H1 (cell line): Measurements from ENCODE around the gene C21orf58. TPM values are rescaled to one million over a fixed set of nuclear protein-coding genes. Genes with fewer than 3 reads are reported as not detected.

Source experiments
- CTCF ChIA-PET: fragments of 300-600 bp; sonication (Branson Sonifier 250); formaldehyde crosslinking; loops from one replicate; lab custom pipeline; 2021; ENCODE audit not compliant: partially characterized antibody; lab: Charles Lee
- POLR2A ChIA-PET: fragments of 300-600 bp; sonication (Branson Sonifier 250); formaldehyde crosslinking; loops from one replicate; lab custom pipeline; 2021; ENCODE audit warnings: inconsistent platforms; ENCODE audit not compliant: partially characterized antibody; lab: Charles Lee
- DNase-seq, 2 experiments: peaks; one replicate each; pipeline versions ENCODE4 v3.0.0 to v3.0.0-alpha.2; 2010 to 2022; ENCODE audit warnings: low spot score in 2 of 2, low read depth in 1 of 2, mixed read lengths in 1 of 2
- FAIRE-seq: peaks from 2 replicates; lab custom pipeline; 2011; peaks lifted over from hg19 to GRCh38; lab: Jason Lieb, UNC
- H2AFZ ChIP-seq: 2 replicates; pipeline ENCODE4 v1.8.1; 2012; ENCODE audit warnings: low read length, inconsistent platforms
- H2AK5ac ChIP-seq: 2 replicates; pipeline ENCODE4 v1.6.1; 2013; ENCODE audit warnings: low read depth, low read length
- H2BK120ac ChIP-seq: replicated peaks from 2 replicates; pipeline ENCODE3; 2013; ENCODE audit warnings: low read depth, low read length, inconsistent platforms
- H2BK12ac ChIP-seq: 2 replicates; pipeline ENCODE4 v1.6.1; 2013; ENCODE audit warnings: low read depth, low read length
- H2BK15ac ChIP-seq: 2 replicates; pipeline ENCODE4 v1.6.1; 2013; ENCODE audit warnings: low read length
- H2BK20ac ChIP-seq: 2 replicates; pipeline ENCODE4 v1.6.1; 2013; ENCODE audit warnings: low read length
- H2BK5ac ChIP-seq: 2 replicates; pipeline ENCODE4 v1.6.1; 2013; ENCODE audit warnings: low read depth, low read length
- H3K14ac ChIP-seq: 2 replicates; pipeline ENCODE4 v1.6.1; 2013; ENCODE audit warnings: inconsistent platforms; ENCODE audit not compliant: insufficient read length
- H3K18ac ChIP-seq: 2 replicates; pipeline ENCODE4 v1.6.1; 2013; ENCODE audit warnings: low read length; ENCODE audit errors: extremely low read depth
- H3K23ac ChIP-seq: 2 replicates; pipeline ENCODE4 v1.6.1; 2013; ENCODE audit warnings: inconsistent platforms; ENCODE audit not compliant: insufficient read length
- H3K23me2 ChIP-seq: 2 replicates; pipeline ENCODE4 v1.6.1; 2013; ENCODE audit warnings: low read depth, low read length
- H3K27ac ChIP-seq: 2 replicates; pipeline ENCODE4 v1.6.1; 2011; ENCODE audit warnings: low read depth, low read length, inconsistent platforms
- H3K27me3 ChIP-seq, 4 experiments: replicated peaks in 1 of 4; 1 replicate in 1 of 4; 2 replicates in 3 of 4; pipeline versions ENCODE4 v1.6.1 to v1.8.1; 2011 to 2013; ENCODE audit warnings: low read length in 3 of 4, mild to moderate bottlenecking in 3 of 4, inconsistent platforms in 2 of 4, mixed read lengths in 2 of 4, moderate library complexity in 1 of 4; ENCODE audit not compliant: control insufficient read depth in 3 of 4, insufficient read depth in 3 of 4; ENCODE audit errors: extremely low read depth in 1 of 4
- H3K36me3 ChIP-seq, 4 experiments: 2 replicates each; pipeline versions ENCODE4 v1.6.1 to v1.8.1; 2011 to 2013; ENCODE audit warnings: mild to moderate bottlenecking in 4 of 4, low read length in 3 of 4, moderate library complexity in 2 of 4, control low read depth in 1 of 4, inconsistent platforms in 1 of 4; ENCODE audit not compliant: insufficient read depth in 4 of 4, control insufficient read depth in 2 of 4
- H3K4ac ChIP-seq: replicated peaks from 2 replicates; pipeline ENCODE3; 2013; ENCODE audit warnings: low read length, low read depth, mixed read lengths, inconsistent platforms; ENCODE audit not compliant: insufficient read length
- H3K4me1 ChIP-seq, 4 experiments: replicated peaks in 1 of 4; 1 replicate in 1 of 4; 2 replicates in 3 of 4; pipeline versions ENCODE4 v1.6.1 to v1.8.1; 2011 to 2013; ENCODE audit warnings: low read length in 3 of 4, inconsistent platforms in 2 of 4, mixed read lengths in 1 of 4; ENCODE audit not compliant: insufficient read depth in 4 of 4, control insufficient read depth in 3 of 4
- H3K4me2 ChIP-seq, 2 experiments: 2 replicates each; pipeline versions ENCODE4 v1.6.1 to v1.8.1; 2011 to 2013; ENCODE audit warnings: low read depth in 2 of 2, low read length in 2 of 2, control low read depth in 1 of 2, inconsistent platforms in 1 of 2, mild to moderate bottlenecking in 1 of 2; ENCODE audit not compliant: insufficient read depth in 1 of 2
- H3K4me3 ChIP-seq, 4 experiments: fragments of 200-600, 300-600 bp in 1 of 4; sonication (generic), shearing (Covaris generic), sonication (Bioruptor Twin) in 1 of 4; 2 replicates each; pipeline versions ENCODE4 v1.5.1 to v1.8.1; 2011 to 2016; ENCODE audit warnings: low read length in 4 of 4, low read depth in 3 of 4, control low read depth in 2 of 4, inconsistent platforms in 2 of 4, mild to moderate bottlenecking in 2 of 4, mixed read lengths in 1 of 4, moderate library complexity in 1 of 4; ENCODE audit not compliant: insufficient read depth in 2 of 4; ENCODE audit errors: extremely low read depth in 1 of 4
- H3K56ac ChIP-seq: replicated peaks from 2 replicates; pipeline ENCODE3; 2013; ENCODE audit warnings: low read depth, mild to moderate bottlenecking, mixed read lengths, low read length, inconsistent platforms; ENCODE audit not compliant: insufficient read length
- H3K79me1 ChIP-seq: 2 replicates; pipeline ENCODE4 v1.6.1; 2013; ENCODE audit warnings: low read depth, low read length, control low read depth
- H3K79me2 ChIP-seq, 2 experiments: 2 replicates each; pipeline versions ENCODE4 v1.6.1 to v1.8.1; 2012 to 2013; ENCODE audit warnings: low read length in 2 of 2, mild to moderate bottlenecking in 2 of 2, inconsistent platforms in 1 of 2; ENCODE audit not compliant: insufficient read depth in 2 of 2, control insufficient read depth in 1 of 2
- H3K9ac ChIP-seq, 4 experiments: replicated peaks in 1 of 4; 1 replicate in 1 of 4; 2 replicates in 3 of 4; pipeline versions ENCODE4 v1.6.1 to v1.8.1; 2011 to 2013; ENCODE audit warnings: low read depth in 3 of 4, low read length in 3 of 4, control low read depth in 2 of 4, mild to moderate bottlenecking in 2 of 4, moderate library complexity in 2 of 4, inconsistent platforms in 1 of 4; ENCODE audit errors: extremely low read depth in 1 of 4
- H3K9me3 ChIP-seq, 2 experiments: 2 replicates each; pipeline versions ENCODE4 v1.6.1 to v1.8.1; 2012 to 2013; ENCODE audit warnings: mild to moderate bottlenecking in 2 of 2, moderate library complexity in 2 of 2, control low read depth in 1 of 2, inconsistent platforms in 1 of 2, low read depth in 1 of 2, low read length in 1 of 2, mixed read lengths in 1 of 2; ENCODE audit not compliant: insufficient read depth in 2 of 2
- H4K20me1 ChIP-seq, 2 experiments: replicated peaks in 1 of 2; 2 replicates each; pipeline versions ENCODE3 to v1.8.1; 2011 to 2013; ENCODE audit warnings: inconsistent platforms in 2 of 2, low read length in 2 of 2, mild to moderate bottlenecking in 1 of 2; ENCODE audit not compliant: insufficient read depth in 2 of 2, control insufficient read depth in 1 of 2
- H4K5ac ChIP-seq: 2 replicates; pipeline ENCODE4 v1.6.1; 2013; ENCODE audit warnings: low read length, low read depth, mixed read lengths, inconsistent platforms; ENCODE audit not compliant: insufficient read length
- H4K8ac ChIP-seq: 2 replicates; pipeline ENCODE4 v1.8.0; 2013; ENCODE audit warnings: mild to moderate bottlenecking, moderate library complexity, low read length, inconsistent platforms; ENCODE audit not compliant: insufficient read depth; ENCODE audit errors: extremely low read depth
- H4K91ac ChIP-seq: replicated peaks from 2 replicates; pipeline ENCODE3; 2013; ENCODE audit warnings: low read length, mixed read lengths, inconsistent platforms; ENCODE audit not compliant: insufficient read length
- CBX5 ChIP-seq: fragments of 300-800, 300-1000 bp; sonication (generic); IDR thresholded peaks from 2 replicates; pipeline ENCODE4 v1.7.1; 2016; ENCODE audit warnings: antibody characterized with exemption, low read length, low read depth
- CHD1 ChIP-seq: IDR thresholded peaks from 2 replicates; pipeline ENCODE4 v1.6.1; 2012; ENCODE audit warnings: low read depth, low read length, improper control_type of control experiment
- E2F6 ChIP-seq: IDR thresholded peaks from 2 replicates; pipeline ENCODE4 v1.6.1; 2012; ENCODE audit warnings: inconsistent platforms
- HDAC2 ChIP-seq, 2 experiments: fragments of 300-600 bp in 1 of 2; sonication (generic) in 1 of 2; IDR thresholded peaks; 2 replicates each; pipeline ENCODE4 v1.6.1; 2011 to 2012; ENCODE audit warnings: low read depth in 2 of 2, low read length in 2 of 2, mild to moderate bottlenecking in 2 of 2, moderate library complexity in 2 of 2, borderline replicate concordance in 1 of 2, inconsistent platforms in 1 of 2
- HDAC6 ChIP-seq: IDR thresholded peaks from one replicate; pipeline ENCODE4 v1.7.1; 2012; ENCODE audit warnings: low read depth, mild to moderate bottlenecking, inconsistent platforms, low read length, moderate library complexity
- JUN ChIP-seq: IDR thresholded peaks from 2 replicates; pipeline ENCODE4 v1.6.1; 2011; ENCODE audit warnings: low read depth, mild to moderate bottlenecking, improper control_type of control experiment, low read length
- NANOG ChIP-seq: IDR thresholded peaks from 2 replicates; pipeline ENCODE4 v1.6.1; 2011; ENCODE audit warnings: low read length, low read depth, mild to moderate bottlenecking, inconsistent platforms; ENCODE audit not compliant: insufficient read depth, poor library complexity, severe bottlenecking
- POLR2A ChIP-seq, 2 experiments: IDR thresholded peaks; 1 replicate in 1 of 2; 2 replicates in 1 of 2; pipeline ENCODE4 v1.6.1; 2011; ENCODE audit warnings: low read depth in 2 of 2, low read length in 2 of 2, mild to moderate bottlenecking in 2 of 2; ENCODE audit errors: control extremely low read depth in 1 of 2
- SIN3A ChIP-seq, 2 experiments: IDR thresholded peaks in 1 of 2; conservative IDR thresholded peaks in 1 of 2; 2 replicates each; pipeline ENCODE4 v1.6.1; 2011 to 2012; ENCODE audit warnings: low read length in 2 of 2, improper control_type of control experiment in 1 of 2, low read depth in 1 of 2, mild to moderate bottlenecking in 1 of 2
- SIRT6 ChIP-seq: IDR thresholded peaks from one replicate; pipeline ENCODE4 v1.7.1; 2012; ENCODE audit warnings: low read length, inconsistent platforms
- TEAD4 ChIP-seq: IDR thresholded peaks from 2 replicates; pipeline ENCODE4 v1.6.1; 2012; ENCODE audit warnings: low read depth, low read length, inconsistent platforms, mixed read lengths
- WGBS, 2 experiments: shearing (Covaris generic) in 1 of 2; methylation state at CpG; one replicate each; pipeline versions ENCODE4 v1.1.6 to v1.1.7; 2013 to 2015; ENCODE audit warnings: low lambda C conversion rate in 2 of 2, mixed read lengths in 2 of 2, inconsistent platforms in 1 of 2, low coverage in 1 of 2, missing lambda C conversion rate in 1 of 2; ENCODE audit not compliant: insufficient replicate concordance in 2 of 2, insufficient coverage in 1 of 2, insufficient read length in 1 of 2; ENCODE audit errors: extremely low coverage in 1 of 2, missing lambda C conversion rate in 1 of 2; 5-methylcytosine and 5-hydroxymethylcytosine counted together
- polyA plus RNA-seq, 7 experiments: library from polyadenylated mRNA; depleted of rRNA in 3 of 7; stranded (reverse) in 5 of 7; unstranded in 2 of 7; fragments of >200 nt in 5 of 7; fragments of 200-250 nt in 2 of 7; gene quantifications; 1 replicate in 5 of 7; 2 replicates in 1 of 7; 4 replicates in 1 of 7; pipeline versions ENCODE4 v1.2.1 to v1.2.3, GENCODE V29; 2011 to 2013; ENCODE audit warnings: missing spikeins in 2 of 7, mixed read lengths in 2 of 7
- total RNA-seq: library from RNA; stranded (reverse); fragmentation: NEBNext Ultra II Directional; extraction: Animal tissue kit (Norgen Biotek cat#: 25700); gene quantifications from 2 replicates; pipeline ENCODE4 v1.2.1, GENCODE V29; 2021
- TF ChIP-seq, protein P1 (sequence below): IDR thresholded peaks from 2 replicates; pipeline ENCODE4 v1.6.1; 2011; ENCODE audit warnings: low read length, improper control_type of control experiment

Gene C21orf58
- total and polyA plus RNA-seq, 2 of the 8 experiments (the other 6 are each of a cell fraction or from before 2014, with no cell fraction given), result 13.8 to 26.1 TPM

DNA sequence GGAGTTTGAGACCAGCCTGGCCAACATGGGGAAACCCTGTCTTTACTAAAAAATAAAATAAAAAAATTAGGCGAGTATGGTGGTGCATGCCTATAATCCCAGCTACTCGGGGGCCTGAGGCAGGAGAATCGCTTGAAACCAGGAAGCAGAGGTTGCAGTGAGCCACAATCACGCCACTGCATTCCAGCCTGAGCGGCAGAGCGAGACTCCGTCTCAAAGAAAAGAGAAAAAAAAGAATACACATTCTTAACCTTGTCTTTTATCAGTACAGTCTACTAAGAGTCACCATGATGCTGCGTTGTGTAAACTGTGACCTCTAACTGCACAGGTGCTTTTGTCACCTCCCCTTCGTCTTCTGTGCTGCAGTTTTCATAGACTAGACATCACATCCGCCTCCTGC is 37.5 kb upstream of the C21orf58 start:
- Histone ChIP-seq H3K4me2 (no peak overlapping the region), H3K56ac (no peak overlapping the region), H2BK15ac (no peak overlapping the region), H3K27me3 (no peaks in the 10 kb centered on the region), H3K23me2 (no peaks in the 10 kb centered on the region), H3K4ac (no peak overlapping the region), H3K4me3 (no peak overlapping the region), H4K91ac (no peak overlapping the region), H2AFZ (no peak overlapping the region), H3K23ac (no peak overlapping the region), H3K9me3 (peaks cover 0 to 7% of the 10 kb centered on the region in 2 experiments; a peak in 1 of 4 replicates), H3K9ac (no peak overlapping the region), H4K5ac (no peak overlapping the region), H4K8ac (no peak overlapping the region), H4K20me1 (peaks cover 0 to 4% of the 10 kb centered on the region in 2 experiments), H2AK5ac (no peak overlapping the region), H3K79me2 (no peaks in the 10 kb centered on the region), H3K4me1 (no peaks in the 10 kb centered on the region), H3K14ac (no peak overlapping the region), H2BK20ac (no peak overlapping the region), H3K18ac (no peak overlapping the region), H3K36me3 (peaks cover 11 to 42% (median 31%) of the 10 kb centered on the region in 4 experiments; a peak in 6 of 8 replicates), H2BK5ac (no peak overlapping the region), H2BK12ac (no peak overlapping the region), H3K79me1 (peaks cover 3% of the 10 kb centered on the region; the same call in 1 of the 2 replicates), H3K27ac (no peak overlapping the region), H2BK120ac (no peak overlapping the region)
- no peak for FAIRE-seq
- CTCF ChIA-PET, result interaction anchor here (1.2 kb wide), 1 partner anchor 35 kb away, joined by 3 read pairs; a partner anchor contains a TSS
- 94% methylated on average over 10 of the region's 10 CpGs; no CpG with 5 or more reads in 1 of the 2 experiments for WGBS, 2 experiments
- no peak for DNase-seq
- POLR2A ChIA-PET, result no interaction called here
- TF ChIP-seq, protein P1, sequence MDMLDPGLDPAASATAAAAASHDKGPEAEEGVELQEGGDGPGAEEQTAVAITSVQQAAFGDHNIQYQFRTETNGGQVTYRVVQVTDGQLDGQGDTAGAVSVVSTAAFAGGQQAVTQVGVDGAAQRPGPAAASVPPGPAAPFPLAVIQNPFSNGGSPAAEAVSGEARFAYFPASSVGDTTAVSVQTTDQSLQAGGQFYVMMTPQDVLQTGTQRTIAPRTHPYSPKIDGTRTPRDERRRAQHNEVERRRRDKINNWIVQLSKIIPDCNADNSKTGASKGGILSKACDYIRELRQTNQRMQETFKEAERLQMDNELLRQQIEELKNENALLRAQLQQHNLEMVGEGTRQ, result no peak
- TF ChIP-seq E2F6 (no peak), CHD1 (no peak), SIRT6 (no peak), HDAC6 (no peak), JUN (no peak), CBX5 (no peak), SIN3A (conservative IDR thresholded peaks at IDR 0.05 in 1 of 2, IDR thresholded peaks at IDR 0.05 in 1 of 2; ENCODE audit: low read depth in 1 of 2, low read length in 2 of 2) (no peak), POLR2A (IDR thresholded peaks at IDR 0.05; ENCODE audit: control extremely low read depth in 1 of 2, low read depth in 2 of 2, low read length in 2 of 2) (no peak), TEAD4 (no peak), NANOG (no peak), HDAC2 (IDR thresholded peaks at IDR 0.05; ENCODE audit: borderline replicate concordance in 1 of 2, low read depth in 2 of 2, low read length in 2 of 2) (no peak)
